BJ (cell line): ENCODE data around the gene SLC10A7. TPM values are rescaled to one million over a fixed set of nuclear protein-coding genes. Genes with fewer than 3 reads are reported as not detected.

Experiments
- CTCF ChIA-PET: fragments of 350-600 bp; formaldehyde crosslinking; extraction: SDS; loops from one replicate; lab custom pipeline; 2021; ENCODE audit warnings: antibody characterized with exemption, inconsistent platforms; lab: Yijun Ruan, JAX
- POLR2A ChIA-PET: fragments of 300-600 bp; sonication (Branson Sonifier 250); formaldehyde crosslinking; extraction: SDS; loops from one replicate; lab custom pipeline; 2021; ENCODE audit warnings: antibody characterized with exemption; lab: Charles Lee
- DNase-seq: peaks from one replicate; pipeline ENCODE4 v3.0.0-alpha.2; 2011; ENCODE audit warnings: low read depth
- H3K27me3 ChIP-seq: 2 replicates; pipeline ENCODE4 v1.6.0; 2011; ENCODE audit warnings: low read length; ENCODE audit not compliant: control insufficient read depth, insufficient read depth
- H3K36me3 ChIP-seq: 2 replicates; pipeline ENCODE4 v1.5.1; 2011; ENCODE audit warnings: low read length; ENCODE audit not compliant: control insufficient read depth, insufficient read depth
- H3K4me3 ChIP-seq: 2 replicates; pipeline ENCODE4 v1.5.1; 2011; ENCODE audit warnings: low read depth, mild to moderate bottlenecking, control low read depth, low read length
- polyA plus RNA-seq: library from polyadenylated mRNA; depleted of rRNA; stranded (reverse); fragments of >200 nt; gene quantifications from 2 replicates; pipeline ENCODE4 v1.2.3, GENCODE V29; 2011
- TF ChIP-seq, protein P1 (sequence below): IDR thresholded peaks from 2 replicates; pipeline ENCODE4 v1.5.1; 2011; ENCODE audit warnings: low read depth, mild to moderate bottlenecking, control low read depth, inconsistent platforms, low read length, moderate library complexity; ENCODE audit not compliant: insufficient read depth

The SLC10A7 gene
- polyA plus RNA-seq, 1 experiment = 3.9 TPM

DNA sequence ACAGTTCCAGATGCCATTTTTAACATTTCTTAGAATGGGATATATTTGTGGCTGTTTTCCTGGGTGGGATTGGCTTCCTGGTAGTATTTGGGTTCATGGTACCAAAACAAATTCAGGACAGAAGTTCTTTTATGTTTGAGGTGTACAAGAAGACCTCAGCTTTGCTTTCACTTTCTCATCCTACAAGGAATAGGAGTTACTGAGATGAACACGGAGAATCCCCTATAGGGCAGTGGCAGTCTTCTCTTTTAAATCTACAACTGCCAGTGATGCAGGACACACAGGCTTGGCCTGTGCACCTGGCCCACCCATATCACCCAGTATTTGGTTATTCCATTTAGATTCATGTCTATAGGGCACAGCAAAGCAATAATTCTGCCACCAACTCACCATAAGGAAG lies 35.2 kb downstream of the SLC10A7 start:
- POLR2A ChIA-PET = no interaction called here
- no peak for DNase-seq
- TF ChIP-seq, protein P1, sequence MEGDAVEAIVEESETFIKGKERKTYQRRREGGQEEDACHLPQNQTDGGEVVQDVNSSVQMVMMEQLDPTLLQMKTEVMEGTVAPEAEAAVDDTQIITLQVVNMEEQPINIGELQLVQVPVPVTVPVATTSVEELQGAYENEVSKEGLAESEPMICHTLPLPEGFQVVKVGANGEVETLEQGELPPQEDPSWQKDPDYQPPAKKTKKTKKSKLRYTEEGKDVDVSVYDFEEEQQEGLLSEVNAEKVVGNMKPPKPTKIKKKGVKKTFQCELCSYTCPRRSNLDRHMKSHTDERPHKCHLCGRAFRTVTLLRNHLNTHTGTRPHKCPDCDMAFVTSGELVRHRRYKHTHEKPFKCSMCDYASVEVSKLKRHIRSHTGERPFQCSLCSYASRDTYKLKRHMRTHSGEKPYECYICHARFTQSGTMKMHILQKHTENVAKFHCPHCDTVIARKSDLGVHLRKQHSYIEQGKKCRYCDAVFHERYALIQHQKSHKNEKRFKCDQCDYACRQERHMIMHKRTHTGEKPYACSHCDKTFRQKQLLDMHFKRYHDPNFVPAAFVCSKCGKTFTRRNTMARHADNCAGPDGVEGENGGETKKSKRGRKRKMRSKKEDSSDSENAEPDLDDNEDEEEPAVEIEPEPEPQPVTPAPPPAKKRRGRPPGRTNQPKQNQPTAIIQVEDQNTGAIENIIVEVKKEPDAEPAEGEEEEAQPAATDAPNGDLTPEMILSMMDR = no peak
- Histone ChIP-seq H3K27me3 (no peaks in the 10 kb centered on the region), H3K36me3 (no peaks in the 10 kb centered on the region), H3K4me3 (no peak overlapping the region)
- CTCF ChIA-PET = no interaction called here

- no peak overlapping the region for H3K4me3 ChIP-seq
- DNase-seq = no peak
- H3K36me3 ChIP-seq = no peaks in the 10 kb centered on the region
- TF ChIP-seq, protein P1 = no peak
- no peaks in the 10 kb centered on the region for H3K27me3 ChIP-seq
- CTCF ChIA-PET = no interaction called here
- POLR2A ChIA-PET = no interaction called here
Observed at GRCh38 chr4:146485968-146486367, 35.8 kb downstream of the SLC10A7 start.

DNA sequence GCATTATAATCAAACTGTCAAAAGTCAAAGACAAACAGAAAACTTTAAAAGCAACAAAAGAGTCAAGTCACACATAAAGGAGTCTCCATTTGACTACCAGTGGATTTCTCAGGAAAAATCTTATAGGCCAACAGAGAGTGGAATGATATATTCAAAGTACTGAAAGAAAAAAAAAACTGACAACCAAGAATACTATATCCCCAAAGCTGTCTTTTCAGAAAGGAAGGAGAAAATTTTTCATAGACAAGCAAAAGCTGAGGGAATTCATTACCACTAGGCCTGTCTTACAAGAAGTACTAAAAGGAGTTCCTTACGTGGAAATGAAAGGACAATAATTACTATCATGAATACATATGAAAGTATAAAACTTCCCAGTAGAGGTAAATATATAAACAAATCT lies 39.0 kb downstream of the SLC10A7 start:
- CTCF ChIA-PET = no interaction called here

GRCh38 chr4:146481246-146481645 lies 40.5 kb downstream of the SLC10A7 start:
- TF ChIP-seq, protein P1 = no peak
- Histone ChIP-seq H3K36me3 (no peaks in the 10 kb centered on the region), H3K27me3 (no peaks in the 10 kb centered on the region), H3K4me3 (no peak overlapping the region)
- no peak for DNase-seq
- CTCF ChIA-PET = interaction anchor here (1.5 kb wide), 1 partner anchor 66 kb away, joined by 4 read pairs; no protein-coding TSS in a partner anchor
- POLR2A ChIA-PET = no interaction called here

More for the DNA sequence above, 39.0 kb downstream of the SLC10A7 start:
- DNase-seq = no peak
- POLR2A ChIA-PET = no interaction called here
- TF ChIP-seq, protein P1 = no peak
- no peaks in the 10 kb centered on the region for H3K27me3 ChIP-seq
- no peaks in the 10 kb centered on the region for H3K36me3 ChIP-seq
- H3K4me3 ChIP-seq = no peak overlapping the region

DNA sequence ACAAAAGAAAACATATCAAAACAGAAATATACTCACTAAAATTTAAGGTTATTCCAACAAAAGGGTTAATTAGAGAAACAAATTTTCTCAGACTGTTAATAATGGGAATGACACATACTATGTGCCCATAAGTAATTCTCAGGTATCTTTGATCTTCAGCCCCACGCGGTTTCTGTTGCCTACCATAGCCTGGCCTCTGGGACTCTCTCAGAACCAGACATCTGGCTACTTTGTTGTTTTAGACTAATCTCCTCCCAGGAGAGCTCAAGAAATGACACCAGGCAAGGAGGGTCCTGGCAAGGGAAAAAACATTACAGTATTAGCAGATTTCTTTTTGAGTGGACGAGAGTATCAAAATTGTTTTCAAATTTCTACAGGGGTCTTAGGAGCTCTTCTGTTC lies 43.7 kb downstream of the SLC10A7 start:
- Histone ChIP-seq H3K27me3 (no peaks in the 10 kb centered on the region), H3K4me3 (no peak overlapping the region), H3K36me3 (no peaks in the 10 kb centered on the region)
- TF ChIP-seq, protein P1 = no peak
- CTCF ChIA-PET = interaction anchor here (1.2 kb wide), 1 partner anchor 13 kb away, joined by 3 read pairs; no protein-coding TSS in a partner anchor
- POLR2A ChIA-PET = no interaction called here
- no peak for DNase-seq
